ENCODE results near the gene MYO3B.

- TF ChIP-seq, protein P1, sequence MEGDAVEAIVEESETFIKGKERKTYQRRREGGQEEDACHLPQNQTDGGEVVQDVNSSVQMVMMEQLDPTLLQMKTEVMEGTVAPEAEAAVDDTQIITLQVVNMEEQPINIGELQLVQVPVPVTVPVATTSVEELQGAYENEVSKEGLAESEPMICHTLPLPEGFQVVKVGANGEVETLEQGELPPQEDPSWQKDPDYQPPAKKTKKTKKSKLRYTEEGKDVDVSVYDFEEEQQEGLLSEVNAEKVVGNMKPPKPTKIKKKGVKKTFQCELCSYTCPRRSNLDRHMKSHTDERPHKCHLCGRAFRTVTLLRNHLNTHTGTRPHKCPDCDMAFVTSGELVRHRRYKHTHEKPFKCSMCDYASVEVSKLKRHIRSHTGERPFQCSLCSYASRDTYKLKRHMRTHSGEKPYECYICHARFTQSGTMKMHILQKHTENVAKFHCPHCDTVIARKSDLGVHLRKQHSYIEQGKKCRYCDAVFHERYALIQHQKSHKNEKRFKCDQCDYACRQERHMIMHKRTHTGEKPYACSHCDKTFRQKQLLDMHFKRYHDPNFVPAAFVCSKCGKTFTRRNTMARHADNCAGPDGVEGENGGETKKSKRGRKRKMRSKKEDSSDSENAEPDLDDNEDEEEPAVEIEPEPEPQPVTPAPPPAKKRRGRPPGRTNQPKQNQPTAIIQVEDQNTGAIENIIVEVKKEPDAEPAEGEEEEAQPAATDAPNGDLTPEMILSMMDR (IDR thresholded peaks at IDR 0.05), result no peak
- no peak for TF ChIP-seq EZH2 (IDR thresholded peaks at IDR 0.05)
- TF ChIP-seq EZH2phosphoT487 (IDR thresholded peaks at IDR 0.05), result no peak
These were observed 478.7 kb downstream of the MYO3B start for GRCh38 chr2:170656669-170657068.
